HepG2 (cell line): ENCODE data around the gene TBX3. TPM values are rescaled to one million over a fixed set of nuclear protein-coding genes. Genes with fewer than 3 reads are reported as not detected.

Experiments
- ATF7 ChIP-seq, 2 experiments: fragments of 450-650 bp in 1 of 2; sonication (generic) in 1 of 2; formaldehyde crosslinking in 1 of 2; IDR thresholded peaks; 2 replicates each; pipeline versions ENCODE4 v1.4.0 to v1.6.1; 2016 to 2020; ENCODE audit warnings: antibody characterized with exemption in 1 of 2, mild to moderate bottlenecking in 1 of 2, missing genetic modification reagents in 1 of 2
- EED ChIP-seq: sonication (generic); formaldehyde crosslinking; IDR thresholded peaks from 2 replicates; pipeline ENCODE4 v1.5.0; 2020; ENCODE audit warnings: mild to moderate bottlenecking, missing genetic modification reagents
- ETV5 ChIP-seq: IDR thresholded peaks from 2 replicates; pipeline ENCODE4 v1.6.1; 2018; ENCODE audit warnings: missing biosample characterization, missing genetic modification reagents, inconsistent platforms, borderline replicate concordance
- FIP1L1 ChIP-seq: fragments of 200-400 bp; formaldehyde crosslinking; IDR thresholded peaks from 2 replicates; pipeline ENCODE4 v1.6.1; 2018; ENCODE audit warnings: low read depth, mild to moderate bottlenecking, low read length, moderate library complexity, borderline replicate concordance; ENCODE audit not compliant: insufficient read depth
- PITX1 ChIP-seq: sonication (generic); formaldehyde crosslinking; IDR thresholded peaks from 2 replicates; pipeline ENCODE4 v1.5.1; 2020; ENCODE audit warnings: mild to moderate bottlenecking, missing genetic modification reagents
- ZC3H13 ChIP-seq: sonication (generic); formaldehyde crosslinking; IDR thresholded peaks from 2 replicates; pipeline ENCODE4 v1.8.1; 2023; ENCODE audit warnings: mild to moderate bottlenecking, missing genetic modification reagents, moderate library complexity
- ZNF431 ChIP-seq: sonication (generic); formaldehyde crosslinking; IDR thresholded peaks from 2 replicates; pipeline ENCODE4 v1.9.0; 2022; ENCODE audit warnings: missing genetic modification reagents, low read depth, mild to moderate bottlenecking, borderline replicate concordance
- polyA plus RNA-seq, 8 experiments: library from polyadenylated mRNA; depleted of rRNA in 3 of 8; stranded (reverse) in 7 of 8; unstranded in 1 of 8; fragments of >200 nt; fragmentation: Illumina TruSeq in 4 of 8; extraction: Trizol in 4 of 8; gene quantifications; 2 replicates each; pipeline versions ENCODE4 v1.2.1 to v1.2.3, GENCODE V29; 2011 to 2016; ENCODE audit warnings: low read depth in 4 of 8, missing spikeins in 1 of 8, mixed read lengths in 1 of 8; ENCODE audit not compliant: insufficient read depth in 1 of 8
- total RNA-seq, 5 experiments: library from RNA; depleted of rRNA; stranded (reverse); fragments of >200 nt; fragmentation: Illumina TruSeq; extraction: Trizol; gene quantifications; 2 replicates each; pipeline ENCODE4 v1.2.3, GENCODE V29; 2016; ENCODE audit warnings: low read depth in 1 of 5
- TF ChIP-seq, protein P1 (sequence below): IDR thresholded peaks from 2 replicates; pipeline ENCODE4 v1.6.1; 2016; ENCODE audit warnings: missing compliant biosample characterization, missing genetic modification reagents, borderline replicate concordance
- TF ChIP-seq, protein P2 (sequence below): sonication (generic); formaldehyde crosslinking; IDR thresholded peaks from 2 replicates; pipeline ENCODE4 v1.8.1; 2023; ENCODE audit warnings: mild to moderate bottlenecking, moderate library complexity, missing genetic modification reagents
- TF ChIP-seq, protein P3 (sequence below): sonication (generic); formaldehyde crosslinking; IDR thresholded peaks from 2 replicates; pipeline ENCODE4 v1.4.0; 2020; ENCODE audit warnings: missing genetic modification reagents
- TF ChIP-seq, protein P4 (sequence below): sonication (generic); formaldehyde crosslinking; IDR thresholded peaks from 2 replicates; pipeline ENCODE4 v1.9.0; 2022; ENCODE audit warnings: missing genetic modification reagents, mild to moderate bottlenecking, borderline replicate concordance
- TF ChIP-seq, protein P5 (sequence below): sonication (generic); formaldehyde crosslinking; IDR thresholded peaks from 2 replicates; pipeline ENCODE4 v1.9.0; 2021; ENCODE audit warnings: missing genetic modification reagents, mild to moderate bottlenecking, borderline replicate concordance
- TF ChIP-seq, protein P6 (sequence below): IDR thresholded peaks from 2 replicates; pipeline ENCODE4 v1.6.1; 2016; ENCODE audit warnings: mild to moderate bottlenecking, missing biosample characterization, missing genetic modification reagents

Gene TBX3
- total and polyA plus RNA-seq, 2 of the 13 experiments (the other 11 are each of a cell fraction or from before 2014, with no cell fraction given) = 27.1 to 42.4 TPM

DNA sequence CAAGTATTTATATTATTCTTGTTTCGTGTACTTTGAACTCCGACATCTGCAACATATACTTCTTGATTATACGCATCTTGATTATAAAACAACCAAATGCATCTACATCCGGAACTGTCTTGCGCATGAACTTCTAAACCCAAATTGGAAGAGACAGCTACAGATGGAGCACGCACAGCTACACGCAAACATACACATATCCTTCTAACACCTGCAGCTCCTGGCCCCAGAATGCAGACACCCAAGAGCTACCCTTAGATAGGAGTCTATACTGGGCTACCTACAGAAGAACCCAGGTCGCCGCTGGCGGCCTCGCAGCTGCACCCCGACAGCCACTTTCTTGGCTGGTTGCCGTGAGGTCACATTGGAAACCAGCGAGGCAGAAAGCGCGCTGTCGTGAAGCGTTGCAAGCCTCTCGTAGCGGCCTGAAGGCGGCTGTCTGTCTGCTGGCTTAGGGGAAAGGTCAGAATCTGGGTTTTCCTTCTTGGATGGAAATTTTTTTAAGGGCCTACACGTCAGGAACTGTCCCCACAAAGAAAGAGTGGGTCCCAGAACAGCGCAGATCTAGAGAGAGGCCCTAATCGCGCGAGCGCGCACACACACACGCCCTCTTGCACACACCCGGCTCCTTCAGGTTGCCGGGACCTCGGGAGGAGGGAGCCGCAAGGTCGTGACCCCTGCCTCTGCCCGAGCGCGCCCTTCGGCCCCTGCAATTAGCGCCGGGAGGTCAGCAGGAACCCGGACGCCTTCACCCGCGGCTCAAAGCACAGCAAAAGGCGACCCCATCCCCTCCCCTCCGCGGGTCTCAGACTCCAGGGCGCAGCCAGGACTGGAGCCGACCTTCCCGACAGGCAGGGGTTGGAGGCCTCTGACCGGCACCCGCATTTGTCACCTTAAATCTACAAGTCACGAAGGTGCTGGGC, 17.0 kb downstream of the TBX3 start (continued):
- TF ChIP-seq, protein P1, sequence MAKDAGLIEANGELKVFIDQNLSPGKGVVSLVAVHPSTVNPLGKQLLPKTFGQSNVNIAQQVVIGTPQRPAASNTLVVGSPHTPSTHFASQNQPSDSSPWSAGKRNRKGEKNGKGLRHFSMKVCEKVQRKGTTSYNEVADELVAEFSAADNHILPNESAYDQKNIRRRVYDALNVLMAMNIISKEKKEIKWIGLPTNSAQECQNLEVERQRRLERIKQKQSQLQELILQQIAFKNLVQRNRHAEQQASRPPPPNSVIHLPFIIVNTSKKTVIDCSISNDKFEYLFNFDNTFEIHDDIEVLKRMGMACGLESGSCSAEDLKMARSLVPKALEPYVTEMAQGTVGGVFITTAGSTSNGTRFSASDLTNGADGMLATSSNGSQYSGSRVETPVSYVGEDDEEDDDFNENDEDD (CRISPR knock-in tag) = peak; percentile 32; the same call in 1 of the 2 replicates
- TF ChIP-seq EED (CRISPR knock-in tag) (0 out of 2 replicates have a peak, but pooled peaks have one; percentile 35), PITX1 (CRISPR knock-in tag) (no peak), ZNF431 (CRISPR knock-in tag) (no peak), ATF7 (IDR thresholded peaks at IDR 0.05) (no peak), ATF7 (CRISPR knock-in tag; IDR thresholded peaks at IDR 0.05) (no peak), ETV5 (no peak), ZC3H13 (CRISPR knock-in tag) (no peak), FIP1L1 (0 out of 2 replicates have a peak, but pooled peaks have one; percentile 56)
- TF ChIP-seq, protein P2, sequence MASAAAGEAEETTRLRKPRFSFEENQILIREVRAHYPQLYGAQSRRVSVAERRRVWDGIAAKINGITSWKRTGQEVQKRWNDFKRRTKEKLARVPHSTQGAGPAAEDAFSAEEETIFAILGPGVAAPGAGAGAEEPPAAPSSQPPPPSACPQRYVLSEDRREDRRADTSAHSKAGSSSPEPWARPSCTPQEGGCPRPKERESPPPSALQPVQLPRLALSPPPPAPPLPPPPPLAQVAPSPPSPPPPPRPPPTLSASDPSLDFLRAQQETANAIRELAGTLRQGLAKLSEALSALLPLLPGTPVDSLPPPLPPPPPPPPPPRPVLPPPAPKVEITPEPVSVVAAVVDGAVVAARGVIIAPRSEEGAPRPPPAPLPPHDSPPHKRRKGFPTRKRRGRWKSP = peak; percentile 73; the same call in 1 of the 2 replicates
- TF ChIP-seq, protein P3, sequence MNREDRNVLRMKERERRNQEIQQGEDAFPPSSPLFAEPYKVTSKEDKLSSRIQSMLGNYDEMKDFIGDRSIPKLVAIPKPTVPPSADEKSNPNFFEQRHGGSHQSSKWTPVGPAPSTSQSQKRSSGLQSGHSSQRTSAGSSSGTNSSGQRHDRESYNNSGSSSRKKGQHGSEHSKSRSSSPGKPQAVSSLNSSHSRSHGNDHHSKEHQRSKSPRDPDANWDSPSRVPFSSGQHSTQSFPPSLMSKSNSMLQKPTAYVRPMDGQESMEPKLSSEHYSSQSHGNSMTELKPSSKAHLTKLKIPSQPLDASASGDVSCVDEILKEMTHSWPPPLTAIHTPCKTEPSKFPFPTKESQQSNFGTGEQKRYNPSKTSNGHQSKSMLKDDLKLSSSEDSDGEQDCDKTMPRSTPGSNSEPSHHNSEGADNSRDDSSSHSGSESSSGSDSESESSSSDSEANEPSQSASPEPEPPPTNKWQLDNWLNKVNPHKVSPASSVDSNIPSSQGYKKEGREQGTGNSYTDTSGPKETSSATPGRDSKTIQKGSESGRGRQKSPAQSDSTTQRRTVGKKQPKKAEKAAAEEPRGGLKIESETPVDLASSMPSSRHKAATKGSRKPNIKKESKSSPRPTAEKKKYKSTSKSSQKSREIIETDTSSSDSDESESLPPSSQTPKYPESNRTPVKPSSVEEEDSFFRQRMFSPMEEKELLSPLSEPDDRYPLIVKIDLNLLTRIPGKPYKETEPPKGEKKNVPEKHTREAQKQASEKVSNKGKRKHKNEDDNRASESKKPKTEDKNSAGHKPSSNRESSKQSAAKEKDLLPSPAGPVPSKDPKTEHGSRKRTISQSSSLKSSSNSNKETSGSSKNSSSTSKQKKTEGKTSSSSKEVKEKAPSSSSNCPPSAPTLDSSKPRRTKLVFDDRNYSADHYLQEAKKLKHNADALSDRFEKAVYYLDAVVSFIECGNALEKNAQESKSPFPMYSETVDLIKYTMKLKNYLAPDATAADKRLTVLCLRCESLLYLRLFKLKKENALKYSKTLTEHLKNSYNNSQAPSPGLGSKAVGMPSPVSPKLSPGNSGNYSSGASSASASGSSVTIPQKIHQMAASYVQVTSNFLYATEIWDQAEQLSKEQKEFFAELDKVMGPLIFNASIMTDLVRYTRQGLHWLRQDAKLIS (CRISPR knock-in tag) = no peak
- TF ChIP-seq, protein P4, sequence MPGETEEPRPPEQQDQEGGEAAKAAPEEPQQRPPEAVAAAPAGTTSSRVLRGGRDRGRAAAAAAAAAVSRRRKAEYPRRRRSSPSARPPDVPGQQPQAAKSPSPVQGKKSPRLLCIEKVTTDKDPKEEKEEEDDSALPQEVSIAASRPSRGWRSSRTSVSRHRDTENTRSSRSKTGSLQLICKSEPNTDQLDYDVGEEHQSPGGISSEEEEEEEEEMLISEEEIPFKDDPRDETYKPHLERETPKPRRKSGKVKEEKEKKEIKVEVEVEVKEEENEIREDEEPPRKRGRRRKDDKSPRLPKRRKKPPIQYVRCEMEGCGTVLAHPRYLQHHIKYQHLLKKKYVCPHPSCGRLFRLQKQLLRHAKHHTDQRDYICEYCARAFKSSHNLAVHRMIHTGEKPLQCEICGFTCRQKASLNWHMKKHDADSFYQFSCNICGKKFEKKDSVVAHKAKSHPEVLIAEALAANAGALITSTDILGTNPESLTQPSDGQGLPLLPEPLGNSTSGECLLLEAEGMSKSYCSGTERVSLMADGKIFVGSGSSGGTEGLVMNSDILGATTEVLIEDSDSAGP = peak; percentile 80
- TF ChIP-seq, protein P5, sequence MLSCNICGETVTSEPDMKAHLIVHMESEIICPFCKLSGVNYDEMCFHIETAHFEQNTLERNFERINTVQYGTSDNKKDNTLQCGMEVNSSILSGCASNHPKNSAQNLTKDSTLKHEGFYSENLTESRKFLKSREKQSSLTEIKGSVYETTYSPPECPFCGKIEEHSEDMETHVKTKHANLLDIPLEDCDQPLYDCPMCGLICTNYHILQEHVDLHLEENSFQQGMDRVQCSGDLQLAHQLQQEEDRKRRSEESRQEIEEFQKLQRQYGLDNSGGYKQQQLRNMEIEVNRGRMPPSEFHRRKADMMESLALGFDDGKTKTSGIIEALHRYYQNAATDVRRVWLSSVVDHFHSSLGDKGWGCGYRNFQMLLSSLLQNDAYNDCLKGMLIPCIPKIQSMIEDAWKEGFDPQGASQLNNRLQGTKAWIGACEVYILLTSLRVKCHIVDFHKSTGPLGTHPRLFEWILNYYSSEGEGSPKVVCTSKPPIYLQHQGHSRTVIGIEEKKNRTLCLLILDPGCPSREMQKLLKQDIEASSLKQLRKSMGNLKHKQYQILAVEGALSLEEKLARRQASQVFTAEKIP = no peak
- TF ChIP-seq, protein P6, sequence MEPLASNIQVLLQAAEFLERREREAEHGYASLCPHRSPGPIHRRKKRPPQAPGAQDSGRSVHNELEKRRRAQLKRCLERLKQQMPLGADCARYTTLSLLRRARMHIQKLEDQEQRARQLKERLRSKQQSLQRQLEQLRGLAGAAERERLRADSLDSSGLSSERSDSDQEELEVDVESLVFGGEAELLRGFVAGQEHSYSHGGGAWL (CRISPR knock-in tag) = peak; percentile 55; the same call in 1 of the 2 replicates
